GM21526 (cell line): Measurements from ENCODE around the gene TBC1D21.

Experiments
- ATAC-seq: cut with Tn5 transposase; IDR thresholded peaks from one replicate; pipeline ENCODE4 v1.9.1; 2021; ENCODE audit warnings: moderate library complexity; ENCODE audit not compliant: unreplicated experiment, low FRiP score

The TBC1D21 gene

GRCh38 chr15:73857193-73857920 is 16.0 kb upstream of the TBC1D21 start:
- ATAC-seq: no peak

GRCh38 chr15:73858062-73858461 is 15.3 kb upstream of the TBC1D21 start:
- no peak for ATAC-seq

- no peak for ATAC-seq
These were observed 11.1 kb upstream of the TBC1D21 start for GRCh38 chr15:73862276-73862675.

- ATAC-seq: no peak
These were observed 8.0 kb upstream of the TBC1D21 start for GRCh38 chr15:73865379-73865778.

- ATAC-seq: no peak
These were observed 7.5 kb upstream of the TBC1D21 start for GRCh38 chr15:73865904-73866303.

GRCh38 chr15:73866481-73866880 is 6.9 kb upstream of the TBC1D21 start:
- ATAC-seq: no peak

GRCh38 chr15:73866881-73867410 is 6.4 kb upstream of the TBC1D21 start:
- ATAC-seq: no peak

- ATAC-seq: no peak
These were observed 5.9 kb upstream of the TBC1D21 start for GRCh38 chr15:73867426-73867825.

GRCh38 chr15:73867956-73868355 is 5.4 kb upstream of the TBC1D21 start:
- ATAC-seq: no peak

GRCh38 chr15:73869216-73869995 is 4.0 kb upstream of the TBC1D21 start:
- no peak for ATAC-seq

- ATAC-seq: no peak
These were observed 2.5 kb upstream of the TBC1D21 start for GRCh38 chr15:73870700-73871408.

GRCh38 chr15:73872346-73872745 is 1.0 kb upstream of the TBC1D21 start:
- no peak for ATAC-seq

GRCh38 chr15:73873889-73874511 is 636 bp downstream of the TBC1D21 start:
- ATAC-seq: no peak

- ATAC-seq: no peak
These were observed 6.1 kb downstream of the TBC1D21 start for GRCh38 chr15:73879426-73879825.

- no peak for ATAC-seq
These were observed 8.4 kb downstream of the TBC1D21 start for GRCh38 chr15:73881579-73882320.

GRCh38 chr15:73882761-73883419 is 9.5 kb downstream of the TBC1D21 start:
- no peak for ATAC-seq

- ATAC-seq: no peak
These were observed 10.8 kb downstream of the TBC1D21 start for GRCh38 chr15:73884159-73884558.

- no peak for ATAC-seq
These were observed 12.8 kb downstream of the TBC1D21 start for GRCh38 chr15:73885954-73886700.
